HG02870 (cell line): ENCODE data around the gene TOLLIP.

ENCODE experiments used
- ATAC-seq: cut with Tn5 transposase; IDR thresholded peaks from one replicate; pipeline ENCODE4 v1.9.1; 2021; ENCODE audit warnings: mild to moderate bottlenecking, moderate library complexity; ENCODE audit not compliant: unreplicated experiment

TOLLIP gene

DNA sequence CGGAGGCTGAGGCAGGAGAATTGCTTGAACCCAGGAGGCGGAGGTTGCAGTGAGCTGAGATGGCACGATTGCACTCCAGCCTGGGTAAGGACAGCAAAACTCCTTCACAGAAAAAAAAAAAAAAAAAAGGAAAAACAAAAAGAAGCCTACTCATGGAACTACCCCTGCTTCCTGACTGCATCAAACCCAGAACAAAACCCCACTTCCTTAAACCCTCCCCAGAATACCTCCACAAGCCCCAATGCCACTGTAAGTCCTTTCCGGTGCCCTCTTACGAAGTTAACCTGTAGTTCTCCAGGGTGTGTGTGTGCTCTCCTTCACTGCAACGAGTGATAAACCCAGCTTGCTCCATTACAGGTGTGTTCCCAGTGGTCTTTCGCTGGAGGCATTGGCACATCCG is 8.6 kb upstream of the TOLLIP start:
- no peak for ATAC-seq

- ATAC-seq: no peak
Observed at GRCh38 chr11:1317432-1317831, 8.0 kb upstream of the TOLLIP start.

DNA sequence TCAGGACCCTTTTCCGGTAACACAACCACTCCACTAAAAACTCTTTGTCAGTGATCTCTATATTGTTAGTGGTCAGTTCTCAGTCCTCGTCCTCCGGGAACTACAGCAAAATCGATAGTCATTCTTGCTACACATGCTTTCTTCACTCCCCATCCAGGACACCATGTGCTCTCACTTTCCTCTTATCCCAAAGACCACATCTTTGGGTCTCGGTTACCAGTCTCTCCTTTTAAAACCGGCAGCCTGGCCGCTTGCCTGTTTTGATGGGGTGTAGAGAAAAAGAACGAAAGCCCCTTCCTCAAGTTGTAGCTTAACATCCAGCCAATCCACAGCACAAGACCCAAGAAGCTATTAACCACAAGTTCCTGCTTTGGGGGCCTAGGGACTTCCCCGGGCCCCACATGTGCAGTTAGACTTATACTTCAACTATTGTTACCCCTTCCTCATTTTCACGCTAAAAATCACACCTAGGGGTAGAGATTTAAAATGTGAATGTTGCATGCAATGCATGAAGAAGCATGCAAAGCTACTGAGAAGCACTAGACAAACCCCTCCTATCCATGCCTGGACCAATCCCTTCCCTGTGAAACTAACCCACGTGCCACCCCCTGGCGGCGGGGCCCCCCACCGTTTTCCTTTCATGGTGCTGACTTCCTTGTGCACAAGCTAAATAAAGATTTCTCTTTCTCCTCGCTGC is 1.5 kb upstream of the TOLLIP start:
- no peak for ATAC-seq

GRCh38 chr11:1310318-1310687 is 871 bp upstream of the TOLLIP start:
- no peak for ATAC-seq

DNA sequence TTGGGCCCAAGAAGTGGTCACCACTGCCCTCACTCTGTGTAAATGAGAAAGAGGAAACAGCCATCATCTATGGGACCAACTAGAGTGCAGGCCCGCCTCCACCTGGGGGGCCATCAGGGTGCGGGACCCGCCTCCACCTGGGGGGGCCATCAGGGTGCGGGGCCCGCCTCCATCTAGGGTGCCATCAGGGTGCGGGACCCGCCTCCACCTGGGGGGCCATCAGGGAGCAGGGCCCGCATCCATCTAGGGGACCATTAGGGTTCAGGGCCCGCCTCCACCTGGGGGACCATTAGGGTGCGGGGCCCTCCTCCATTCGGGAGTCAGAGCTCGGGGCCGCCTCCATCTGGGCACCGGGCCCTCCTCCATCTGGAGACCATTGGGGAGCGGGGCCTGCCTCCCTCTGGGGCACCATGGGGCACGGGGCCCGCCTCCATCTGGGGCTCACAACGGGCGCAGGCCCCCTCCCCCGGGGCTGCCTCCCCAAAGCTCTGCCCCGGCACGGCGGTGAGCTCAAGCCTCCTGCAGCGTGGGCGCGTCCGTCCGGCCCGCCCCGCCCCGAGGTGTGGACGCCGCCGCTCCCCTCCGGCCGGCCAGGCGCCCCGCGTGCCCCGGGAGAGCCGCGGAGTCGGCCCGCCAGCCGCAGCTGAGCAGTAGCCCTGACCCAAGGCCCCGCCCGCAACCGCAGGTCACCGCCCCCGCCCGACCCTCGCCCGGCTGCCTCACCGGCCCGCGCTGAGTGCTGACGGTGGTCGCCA is 512 bp downstream of the TOLLIP start:
- ATAC-seq: peak; percentile 46

GRCh38 chr11:1307998-1308742 is 1.3 kb downstream of the TOLLIP start:
- no peak for ATAC-seq

DNA sequence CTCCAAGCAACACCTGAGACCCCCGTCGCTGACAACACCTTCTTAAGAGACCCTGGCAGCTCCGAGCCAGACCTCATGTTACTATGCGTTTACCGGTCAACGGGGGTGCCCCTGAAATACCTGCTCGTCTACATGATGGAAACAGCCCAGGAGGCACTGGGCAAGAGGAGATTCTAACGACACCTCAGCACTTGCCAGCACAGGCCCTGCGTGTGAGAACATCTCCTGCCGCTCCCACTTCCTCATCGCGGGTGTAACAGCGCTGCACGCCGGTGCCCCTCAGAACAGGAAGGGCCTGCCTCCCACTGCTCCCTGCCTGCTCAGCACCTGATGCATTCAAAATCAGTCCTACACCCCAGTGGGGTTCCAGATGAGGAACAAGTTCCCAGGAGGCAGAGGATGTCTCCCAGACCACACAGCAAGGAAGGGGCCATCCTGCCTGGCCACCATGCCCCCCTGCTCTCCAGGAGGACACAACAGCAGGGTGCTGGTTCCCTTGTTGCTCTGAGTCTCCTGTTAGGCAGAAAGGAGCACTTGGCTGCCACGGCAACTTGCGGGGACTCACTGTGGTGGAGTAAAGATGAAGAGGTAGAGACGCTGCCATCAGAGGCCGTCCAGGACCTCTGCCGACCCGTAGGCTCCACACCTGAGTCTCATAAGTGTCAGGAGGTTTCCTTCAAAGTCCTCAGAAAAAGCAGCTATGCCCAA is 2.1 kb downstream of the TOLLIP start:
- ATAC-seq: no peak

- no peak for ATAC-seq
Observed at GRCh38 chr11:1306186-1307162, 3.0 kb downstream of the TOLLIP start.

DNA sequence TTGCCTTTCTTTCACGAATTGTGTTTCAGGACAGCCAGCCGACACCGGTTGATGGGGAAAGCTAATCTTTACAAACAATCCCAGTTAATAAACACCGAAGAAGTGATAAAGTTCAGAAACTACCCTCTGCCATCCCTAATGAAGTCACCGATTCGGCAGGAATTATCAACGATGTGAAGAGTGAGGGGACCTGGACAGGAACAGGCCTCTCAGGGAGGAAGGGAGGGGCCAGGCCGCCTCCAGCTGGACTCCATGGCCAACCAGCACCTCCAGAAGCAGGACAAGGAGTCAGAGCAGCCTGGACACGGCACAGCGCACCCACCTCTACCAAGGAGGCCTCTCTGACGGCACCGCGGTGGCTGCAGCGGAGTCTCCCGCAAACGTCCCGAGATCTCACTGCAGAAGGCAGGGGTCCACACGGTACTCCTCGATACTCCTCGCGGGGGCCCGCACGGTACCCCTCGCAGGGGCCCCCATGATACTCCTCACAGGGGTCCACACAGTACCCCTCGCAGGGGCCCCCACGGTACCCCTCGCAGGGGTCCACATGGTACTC is 3.9 kb downstream of the TOLLIP start:
- ATAC-seq: no peak

- ATAC-seq: no peak
Observed at GRCh38 chr11:1305063-1305495, 4.4 kb downstream of the TOLLIP start.

DNA sequence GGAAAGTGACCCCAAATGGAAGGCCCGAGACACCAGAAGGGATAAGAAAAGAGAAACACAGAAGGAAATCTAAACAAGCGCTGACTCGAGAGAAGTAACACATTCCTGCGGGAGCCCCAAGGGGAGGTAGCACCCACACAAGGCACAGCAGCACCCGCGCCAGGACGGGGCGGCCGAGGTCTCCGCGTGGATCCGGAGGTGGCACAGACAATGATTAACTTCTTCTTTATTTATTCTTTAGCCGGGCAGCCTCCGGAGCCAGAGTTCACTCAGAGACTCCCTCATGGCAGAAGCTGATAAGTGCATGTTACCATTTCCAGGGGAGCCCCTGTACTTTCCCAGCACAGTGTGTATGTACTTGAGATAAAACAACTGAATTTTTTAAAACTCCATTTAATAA is 5.1 kb downstream of the TOLLIP start:
- ATAC-seq: no peak

GRCh38 chr11:1303973-1304372 is 5.5 kb downstream of the TOLLIP start:
- no peak for ATAC-seq

DNA sequence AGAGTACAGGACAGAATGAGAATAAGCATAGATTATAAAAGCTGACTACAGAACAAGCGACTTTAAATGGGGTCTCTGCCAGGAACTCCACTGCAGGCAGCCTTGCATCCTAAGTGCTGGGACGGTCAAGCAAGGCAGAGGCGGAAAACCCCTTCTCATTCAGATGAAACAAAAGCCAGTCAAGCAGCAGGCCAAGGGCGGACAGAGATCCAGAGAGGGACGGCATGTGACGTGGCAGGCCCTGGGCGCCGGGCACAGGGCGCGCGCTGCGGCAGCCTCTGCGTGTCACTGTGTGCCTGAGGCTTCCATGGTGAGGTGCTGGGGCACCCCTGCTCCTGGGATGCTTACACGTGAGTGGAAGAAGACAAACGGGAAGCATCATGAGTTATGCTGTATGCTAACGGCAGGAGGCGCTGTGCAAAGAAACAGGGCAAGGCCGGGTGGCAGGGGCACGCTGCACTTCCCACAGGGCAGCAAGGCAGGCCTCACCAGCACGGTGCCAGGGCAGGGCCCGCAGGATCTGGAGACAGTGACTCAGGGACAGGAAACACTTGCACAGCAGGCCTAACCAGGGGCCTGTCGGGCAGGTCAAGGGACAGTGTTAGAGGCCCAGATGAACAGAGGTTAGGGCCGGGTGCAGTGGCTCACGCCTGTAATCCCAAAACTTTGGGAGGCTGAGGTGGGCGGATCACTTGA is 6.2 kb downstream of the TOLLIP start:
- no peak for ATAC-seq

DNA sequence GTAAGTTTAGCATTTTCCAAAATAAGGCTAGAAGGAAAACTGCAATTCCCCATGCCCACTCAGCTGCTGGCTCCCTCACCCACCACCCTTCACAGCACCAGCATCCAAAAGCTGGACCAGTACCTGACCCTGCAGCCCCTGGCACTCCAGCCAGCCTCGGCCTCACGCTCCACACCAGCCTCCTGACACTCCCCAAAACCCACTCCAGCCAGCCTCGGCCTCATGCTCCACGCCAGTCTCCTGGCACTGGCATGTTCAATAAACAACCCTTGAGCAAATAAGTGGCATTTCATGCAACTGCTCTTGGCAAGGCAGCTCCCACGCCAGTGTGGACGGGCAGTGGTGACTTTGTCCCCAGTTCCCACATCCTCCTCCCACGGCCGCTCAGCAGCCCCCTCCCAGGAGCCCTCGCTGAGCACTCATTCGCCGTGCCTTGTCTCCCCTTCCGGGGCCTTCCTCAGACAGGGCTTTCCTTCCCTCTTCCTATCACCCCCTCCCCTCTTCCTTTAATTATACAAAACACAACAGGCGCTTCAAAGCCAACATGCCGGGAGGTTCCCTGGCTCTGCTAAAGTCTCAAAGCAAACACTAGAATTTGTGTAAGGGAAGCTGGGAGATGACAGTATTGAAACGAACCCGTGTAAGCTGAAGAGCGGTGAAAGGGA is 6.8 kb downstream of the TOLLIP start:
- no peak for ATAC-seq

DNA sequence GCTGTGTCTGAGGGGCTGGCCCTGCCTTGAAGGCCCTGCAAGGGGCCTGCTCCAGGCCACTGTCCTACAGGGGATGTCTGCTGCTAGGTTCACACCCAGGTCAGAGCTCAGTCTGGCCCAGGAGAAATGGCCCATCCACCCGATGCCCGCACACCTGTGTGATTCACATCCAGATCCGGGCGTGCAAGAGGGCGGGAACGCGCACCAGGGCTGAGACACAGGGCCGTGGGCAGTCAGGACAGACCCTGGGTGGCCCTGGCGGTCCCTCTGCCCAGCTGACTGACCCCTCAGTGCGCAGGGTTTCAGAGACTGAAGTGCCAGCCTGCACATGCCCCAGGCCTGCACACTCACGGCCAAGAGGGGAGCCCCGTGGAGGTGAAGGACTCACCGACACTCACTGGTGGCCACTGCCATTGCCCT is 7.4 kb downstream of the TOLLIP start:
- no peak for ATAC-seq

GRCh38 chr11:1301220-1302000 is 8.0 kb downstream of the TOLLIP start:
- ATAC-seq: no peak

DNA sequence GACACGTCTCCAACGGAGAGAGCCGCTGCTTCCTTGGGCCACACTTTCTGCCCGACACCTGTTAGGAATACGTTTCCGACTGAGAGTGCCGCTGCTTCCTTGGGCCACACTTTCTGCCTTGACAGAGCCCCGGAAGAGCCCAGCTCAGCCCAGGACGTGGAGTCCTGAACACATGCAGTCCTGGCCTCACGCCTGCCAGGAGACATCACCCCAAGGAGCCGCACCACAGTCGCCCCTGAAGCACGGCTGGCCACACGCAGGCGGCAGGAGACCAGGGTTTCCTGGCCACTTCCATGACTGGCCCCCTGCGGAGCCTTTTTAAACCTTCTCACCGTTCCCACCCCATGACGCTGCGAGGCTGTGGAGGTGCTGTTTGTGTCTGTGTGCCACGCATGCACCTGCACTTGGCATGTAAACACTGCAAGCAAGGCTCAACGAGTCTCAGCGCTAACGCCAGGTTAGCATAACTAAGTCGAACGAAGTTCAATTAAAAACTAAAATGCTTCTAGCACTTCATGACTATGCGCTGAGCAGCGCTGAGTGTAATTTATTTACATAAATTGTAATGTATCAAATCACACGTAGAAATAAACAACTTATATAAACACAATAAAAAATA is 8.8 kb downstream of the TOLLIP start:
- ATAC-seq: no peak
